PC-3 (cell line): ENCODE data around the gene SH3D21.

Experiments used
- CTCF ChIP-seq: fragments of 300-600 bp; sonication (generic); conservative IDR thresholded peaks from 2 replicates; pipeline ENCODE4 v1.5.1; 2017; ENCODE audit warnings: antibody characterized with exemption, low read depth, mild to moderate bottlenecking, low read length
- EZH2 ChIP-seq: fragments of 300-600 bp; sonication (generic); IDR thresholded peaks from one replicate; pipeline ENCODE4 v1.6.1; 2017; ENCODE audit warnings: antibody characterized with exemption, mild to moderate bottlenecking, low read length; ENCODE audit not compliant: unreplicated experiment
- EZH2phosphoT487 ChIP-seq: fragments of 300-600 bp; sonication (generic); IDR thresholded peaks from 2 replicates; pipeline ENCODE4 v1.6.1; 2018; ENCODE audit warnings: mild to moderate bottlenecking, antibody characterized with exemption, low read length, borderline replicate concordance

GRCh38 chr1:36306902-36307456 lies 811 bp downstream of the SH3D21 start:
- no peak for TF ChIP-seq EZH2
- TF ChIP-seq CTCF = no peak
- no peak for TF ChIP-seq EZH2phosphoT487
